Activated CD8-positive, alpha-beta T cell treated with anti-CD3 and anti-CD28 coated beads for 36 hours (primary cell): ENCODE results near the gene SNRPD1. TPM values are rescaled to one million over a fixed set of nuclear protein-coding genes. Genes with fewer than 3 reads are reported as not detected.
"Not testable (repeated sequence)": the region's sequence is repeated elsewhere in the genome, so short reads cannot be mapped to it uniquely, and the experiment has no call there.

Experiments used
- ATAC-seq: fragments of 200-7000 bp; cut with Tn5 transposase; one replicate; pipeline ENCODE4 v1.10.0; 2021; ENCODE audit warnings: mild to moderate bottlenecking, moderate library complexity
- CTCF ChIA-PET: fragments of 350-600 bp; sonication (Branson Sonifier 250); formaldehyde crosslinking; loops from one replicate; lab custom pipeline; 2021; ENCODE audit warnings: antibody characterized with exemption; lab: Charles Lee
- POLR2A ChIA-PET: fragments of 350-600 bp; sonication (Branson Sonifier 250); formaldehyde crosslinking; loops from one replicate; lab custom pipeline; 2021; ENCODE audit warnings: antibody characterized with exemption; lab: Charles Lee
- DNase-seq: peaks from one replicate; pipeline ENCODE4 v3.0.0-alpha.2; 2020
- H3K27ac Mint-ChIP-seq: one replicate; pipeline ENCODE4 v1.8.0; 2021; ENCODE audit warnings: mild to moderate bottlenecking, mixed read lengths
- H3K27me3 Mint-ChIP-seq: one replicate; pipeline ENCODE4 v1.8.0; 2021; ENCODE audit warnings: mixed read lengths
- H3K36me3 Mint-ChIP-seq: one replicate; pipeline ENCODE4 v1.8.0; 2021; ENCODE audit warnings: low read depth, mixed read lengths
- H3K4me1 Mint-ChIP-seq: one replicate; pipeline ENCODE4 v1.8.0; 2021; ENCODE audit warnings: low read depth, mixed read lengths
- H3K4me3 Mint-ChIP-seq: one replicate; pipeline ENCODE4 v1.8.0; 2021; ENCODE audit warnings: mild to moderate bottlenecking, moderate library complexity, mixed read lengths
- H3K9me3 Mint-ChIP-seq: one replicate; pipeline ENCODE4 v1.8.0; 2021; ENCODE audit warnings: mixed read lengths
- CTCF ChIP-seq: fragments of 200-600 bp; IDR thresholded peaks from one replicate; pipeline ENCODE4 v1.8.0; 2022; ENCODE audit warnings: antibody characterized with exemption, mild to moderate bottlenecking
- intact Hi-C: fragments of 100-400 bp; cut with micrococcal nuclease; formaldehyde crosslinking; loops from one replicate; pipeline ENCODE4 v1.10.0; 2022
- total RNA-seq, 2 experiments: library from RNA; stranded (reverse); gene quantifications; one replicate each; pipeline ENCODE4 v1.2.3, GENCODE V29; 2021

SNRPD1 gene
- total RNA-seq, 2 experiments from 2014 or later = 148 to 159 TPM

- Mint-ChIP-seq H3K27me3 (no peaks in the 10 kb centered on the region), H3K4me1 (peaks cover 8% of the 10 kb centered on the region), H3K27ac (no peak overlapping the region), H3K36me3 (peaks cover 17% of the 10 kb centered on the region), H3K9me3 (no peaks in the 10 kb centered on the region), H3K4me3 (no peak overlapping the region)
- ATAC-seq = no peak
- POLR2A ChIA-PET = interaction anchor here (0.8 kb wide), 1 partner anchor 16 kb away, joined by 3 read pairs; no protein-coding TSS in a partner anchor
- no peak for TF ChIP-seq CTCF
- no peak for DNase-seq
- CTCF ChIA-PET = no interaction called here
- intact Hi-C loops = no loop called here
These were observed 26.7 kb downstream of the SNRPD1 start for GRCh38 chr18:21638822-21639221.

- H3K4me1 Mint-ChIP-seq, H3K9me3 Mint-ChIP-seq, intact Hi-C loops, H3K4me3 Mint-ChIP-seq, H3K27ac Mint-ChIP-seq, ATAC-seq, CTCF ChIA-PET, H3K27me3 Mint-ChIP-seq, DNase-seq: not testable (repeated sequence)
- H3K36me3 Mint-ChIP-seq = peaks cover 12% of the 10 kb centered on the region
- POLR2A ChIA-PET = interaction anchor here (1.1 to 1.7 kb wide), 2 partner anchors 11 to 39 kb away, joined by 3 to 4 read pairs; partner anchors contain the start of gene ESCO1
These were observed 28.3 kb downstream of the SNRPD1 start for GRCh38 chr18:21640375-21640774.

DNA sequence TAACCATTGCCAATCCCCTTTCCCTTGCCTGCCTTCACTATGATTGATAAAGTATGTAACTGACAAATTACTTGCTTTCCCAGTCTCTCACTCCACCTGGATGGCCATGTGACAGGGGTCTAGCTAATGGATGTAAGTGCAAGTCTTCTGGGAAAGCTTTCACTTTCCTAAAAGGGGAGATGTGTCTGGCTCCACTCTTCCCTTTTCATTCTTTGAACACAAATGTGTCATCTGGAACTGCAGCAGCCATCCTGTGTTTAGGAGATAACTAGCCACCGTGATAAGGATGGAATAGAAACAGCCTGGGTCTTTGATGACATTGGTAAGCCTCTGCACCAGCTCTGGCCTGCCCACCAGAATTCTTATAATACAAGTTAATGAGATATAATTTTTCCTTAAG is 38.2 kb downstream of the SNRPD1 start:
- CTCF ChIA-PET = no interaction called here
- Mint-ChIP-seq H3K27me3 (no peaks in the 10 kb centered on the region), H3K27ac (no peak overlapping the region), H3K36me3 (peaks cover 19% of the 10 kb centered on the region), H3K4me1 (peaks cover 4% of the 10 kb centered on the region), H3K4me3 (no peak overlapping the region), H3K9me3 (no peaks in the 10 kb centered on the region)
- ATAC-seq = no peak
- no peak for DNase-seq
- intact Hi-C loops = no loop called here
- TF ChIP-seq CTCF = no peak
- POLR2A ChIA-PET = interaction anchor here (1.0 kb wide), 1 partner anchor 19 kb away, joined by 3 read pairs; no protein-coding TSS in a partner anchor

DNA sequence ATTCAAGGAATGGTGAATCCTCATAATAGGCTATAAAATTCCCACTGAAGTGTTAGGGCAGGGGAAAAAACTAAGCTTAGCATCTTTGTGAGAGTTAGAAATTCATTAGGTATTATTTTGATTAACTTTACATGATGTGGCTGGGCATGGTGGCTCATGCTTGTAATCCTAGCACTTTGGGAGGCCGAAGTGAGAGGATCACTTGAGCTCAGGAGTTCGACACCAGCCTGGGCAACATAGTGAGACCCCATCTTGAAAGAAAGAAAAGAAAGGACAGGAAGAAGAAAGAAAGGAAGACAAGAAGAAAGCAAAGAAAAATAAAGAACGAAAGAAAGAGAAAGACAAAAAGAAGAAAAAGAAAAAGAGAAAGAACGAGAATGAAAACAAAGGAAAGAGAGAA is 40.0 kb downstream of the SNRPD1 start:
- Mint-ChIP-seq H3K4me1 (peaks cover 4% of the 10 kb centered on the region), H3K27me3 (no peaks in the 10 kb centered on the region), H3K27ac (no peak overlapping the region), H3K4me3 (no peak overlapping the region), H3K36me3 (peaks cover 21% of the 10 kb centered on the region), H3K9me3 (no peaks in the 10 kb centered on the region)
- intact Hi-C loops = no loop called here
- ChIA-PET POLR2A (no interaction called here), CTCF (no interaction called here)
- no peak for TF ChIP-seq CTCF
- no peak for ATAC-seq
- DNase-seq = no peak

DNA sequence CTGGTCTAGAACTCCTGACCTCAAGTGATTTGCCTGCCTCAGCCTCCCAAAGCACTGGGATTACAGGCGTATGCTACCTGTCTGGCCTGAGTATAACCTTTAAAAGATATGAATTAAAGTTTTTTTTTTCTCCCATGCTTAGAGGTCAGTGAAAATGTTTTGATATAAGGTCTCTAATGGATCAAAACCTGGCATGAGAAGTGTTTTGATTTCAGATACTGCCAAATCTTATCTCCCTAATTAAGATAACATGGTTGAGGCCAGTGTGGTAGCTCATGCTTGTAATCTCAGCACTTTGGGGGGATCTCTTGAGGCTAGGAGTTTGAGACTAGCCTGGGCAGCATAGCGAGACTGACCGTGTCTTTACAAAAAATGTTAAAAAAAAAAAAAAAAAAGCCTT is 41.2 kb downstream of the SNRPD1 start:
- intact Hi-C loops = no loop called here
- H3K36me3 Mint-ChIP-seq = peaks cover 20% of the 10 kb centered on the region
- CTCF ChIA-PET = no interaction called here
- no peak for TF ChIP-seq CTCF
- no peak overlapping the region for H3K27ac Mint-ChIP-seq
- H3K27me3 Mint-ChIP-seq = no peaks in the 10 kb centered on the region
- POLR2A ChIA-PET = no interaction called here
- DNase-seq (no peak), ATAC-seq (no peak)
- no peak overlapping the region for H3K4me3 Mint-ChIP-seq
- no peaks in the 10 kb centered on the region for H3K9me3 Mint-ChIP-seq
- H3K4me1 Mint-ChIP-seq = peaks cover 4% of the 10 kb centered on the region

DNA sequence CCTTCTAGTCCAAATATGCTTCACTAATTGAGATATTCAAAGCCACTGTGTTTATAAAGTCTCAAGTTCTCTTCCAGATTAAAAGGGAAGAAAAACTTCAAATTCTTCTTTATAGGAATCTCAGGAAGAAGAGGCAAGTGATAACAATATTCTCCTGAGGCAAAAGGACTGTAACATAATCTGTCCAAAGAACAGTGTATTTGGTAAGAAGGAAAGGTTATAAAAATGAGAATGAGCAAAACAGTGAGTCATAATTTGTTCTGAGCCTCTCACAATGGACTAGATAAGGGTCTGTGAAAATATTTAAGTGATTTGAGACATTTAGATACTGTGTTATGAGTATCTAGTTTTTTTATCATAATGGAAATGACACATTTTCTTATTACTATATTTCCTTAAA is 44.3 kb downstream of the SNRPD1 start:
- H3K9me3 Mint-ChIP-seq = no peaks in the 10 kb centered on the region
- DNase-seq = no peak
- POLR2A ChIA-PET = no interaction called here

More for the DNA sequence above, 44.3 kb downstream of the SNRPD1 start:
- no peak for TF ChIP-seq CTCF
- CTCF ChIA-PET = no interaction called here
- Mint-ChIP-seq H3K36me3 (peaks cover 18% of the 10 kb centered on the region), H3K27me3 (no peaks in the 10 kb centered on the region), H3K4me1 (peaks cover 7% of the 10 kb centered on the region), H3K27ac (no peak overlapping the region), H3K4me3 (no peak overlapping the region)
- ATAC-seq = no peak
- intact Hi-C loops = no loop called here
